ENCODE data around the gene KLHDC4. TPM values are rescaled to one million over a fixed set of nuclear protein-coding genes. Genes with fewer than 3 reads are reported as not detected.

The KLHDC4 gene
- polyA plus RNA-seq, 1 of the 3 experiments (the other 2 are of a cell fraction): 51.2 TPM

DNA sequence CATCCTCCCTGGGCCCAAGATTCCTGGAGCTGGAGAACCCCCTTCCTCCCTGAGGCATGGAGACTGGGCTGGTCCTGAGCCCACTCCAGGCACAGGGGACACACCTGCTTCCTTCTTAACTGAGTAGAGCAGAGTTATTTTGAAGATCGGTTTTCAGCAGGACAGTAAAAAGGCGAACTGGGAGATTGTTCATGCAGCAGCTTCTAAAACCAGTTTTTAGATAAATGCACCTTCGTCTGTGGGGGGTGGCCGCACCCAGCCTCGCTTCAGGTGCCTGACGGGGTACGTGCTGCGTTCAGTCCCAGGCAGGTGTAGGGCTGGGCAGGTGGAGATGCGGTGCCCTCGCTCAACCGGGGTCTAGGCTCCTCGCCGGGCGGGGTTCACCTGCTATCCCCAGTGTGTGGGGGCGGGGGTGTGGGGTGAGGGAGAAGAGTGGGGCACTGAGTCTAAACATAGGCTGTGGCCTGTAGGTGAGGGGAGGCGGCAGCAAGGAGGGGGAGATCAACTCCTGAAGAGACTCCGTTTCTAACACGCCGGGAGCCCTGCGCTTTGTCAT lies 94.0 kb downstream of the KLHDC4 start:
- Histone ChIP-seq H3K9me3 (no peaks in the 10 kb centered on the region), H2AFZ (ENCODE audit: low read depth) (no peak overlapping the region), H3K4me2 (no peak overlapping the region), H3K9ac (no peak overlapping the region), H3K79me2 (ENCODE audit: insufficient read depth) (no peaks in the 10 kb centered on the region), H3K36me3 (replicated peaks in 1 of 2; ENCODE audit: control insufficient read depth in 1 of 2, insufficient read depth in 2 of 2, low read length in 1 of 2) (no peaks in the 10 kb centered on the region), H3K4me1 (ENCODE audit: control insufficient read depth in 1 of 2, insufficient read depth in 2 of 2, low read depth in 1 of 2, low read length in 1 of 2) (no peaks in the 10 kb centered on the region; a peak in 1 of 4 replicates), H3K27me3 (ENCODE audit: insufficient read depth) (no peaks in the 10 kb centered on the region), H4K20me1 (ENCODE audit: insufficient read depth) (no peaks in the 10 kb centered on the region), H3F3A (replicated peaks; ENCODE audit: insufficient read depth) (no peaks in the 10 kb centered on the region), H3K9me2 (no peaks in the 10 kb centered on the region), H3K4me3 (ENCODE audit: low read depth in 2 of 2, low read length in 1 of 2) (no peak overlapping the region), H3K27ac (ENCODE audit: low read depth in 2 of 2, low read length in 1 of 2) (no peak overlapping the region)
- ChIA-PET POLR2A (no interaction called here), CTCF (no interaction called here)
- 91% methylated on average over 19 of the region's 20 CpGs for WGBS (ENCODE audit: low lambda C conversion rate)
- TF ChIP-seq TCF12 (IDR thresholded peaks at IDR 0.05) (no peak), RXRA (IDR thresholded peaks at IDR 0.05; ENCODE audit: borderline replicate concordance, low read depth) (no peak), POLR2AphosphoS5 (IDR thresholded peaks at IDR 0.05; ENCODE audit: low read depth, low read length) (no peak), GATA2 (CRISPR knock-in tag; IDR thresholded peaks at IDR 0.05) (no peak), EP300 (IDR thresholded peaks at IDR 0.05; ENCODE audit: borderline replicate concordance in 1 of 2, low read depth in 1 of 2, low read length in 1 of 2) (no peak), CHD2 (IDR thresholded peaks at IDR 0.05; ENCODE audit: low read length, partially characterized antibody) (no peak), SIN3A (IDR thresholded peaks at IDR 0.05; ENCODE audit: borderline replicate concordance, low read depth, low read length) (no peak), NRF1 (IDR thresholded peaks at IDR 0.05; ENCODE audit: low read depth, low read length) (no peak), EZH2phosphoT487 (IDR thresholded peaks at IDR 0.05; ENCODE audit: borderline replicate concordance, low read depth) (no peak), ZBTB33 (IDR thresholded peaks at IDR 0.05; ENCODE audit: borderline replicate concordance, low read depth) (no peak)
- TF ChIP-seq, protein P1, sequence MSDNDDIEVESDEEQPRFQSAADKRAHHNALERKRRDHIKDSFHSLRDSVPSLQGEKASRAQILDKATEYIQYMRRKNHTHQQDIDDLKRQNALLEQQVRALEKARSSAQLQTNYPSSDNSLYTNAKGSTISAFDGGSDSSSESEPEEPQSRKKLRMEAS (IDR thresholded peaks at IDR 0.05; ENCODE audit: low read depth): no peak
- TF ChIP-seq, protein P2, sequence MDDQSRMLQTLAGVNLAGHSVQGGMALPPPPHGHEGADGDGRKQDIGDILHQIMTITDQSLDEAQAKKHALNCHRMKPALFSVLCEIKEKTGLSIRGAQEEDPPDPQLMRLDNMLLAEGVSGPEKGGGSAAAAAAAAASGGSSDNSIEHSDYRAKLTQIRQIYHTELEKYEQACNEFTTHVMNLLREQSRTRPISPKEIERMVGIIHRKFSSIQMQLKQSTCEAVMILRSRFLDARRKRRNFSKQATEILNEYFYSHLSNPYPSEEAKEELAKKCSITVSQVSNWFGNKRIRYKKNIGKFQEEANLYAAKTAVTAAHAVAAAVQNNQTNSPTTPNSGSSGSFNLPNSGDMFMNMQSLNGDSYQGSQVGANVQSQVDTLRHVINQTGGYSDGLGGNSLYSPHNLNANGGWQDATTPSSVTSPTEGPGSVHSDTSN (IDR thresholded peaks at IDR 0.05): no peak
- DNase-seq: no peak

DNA sequence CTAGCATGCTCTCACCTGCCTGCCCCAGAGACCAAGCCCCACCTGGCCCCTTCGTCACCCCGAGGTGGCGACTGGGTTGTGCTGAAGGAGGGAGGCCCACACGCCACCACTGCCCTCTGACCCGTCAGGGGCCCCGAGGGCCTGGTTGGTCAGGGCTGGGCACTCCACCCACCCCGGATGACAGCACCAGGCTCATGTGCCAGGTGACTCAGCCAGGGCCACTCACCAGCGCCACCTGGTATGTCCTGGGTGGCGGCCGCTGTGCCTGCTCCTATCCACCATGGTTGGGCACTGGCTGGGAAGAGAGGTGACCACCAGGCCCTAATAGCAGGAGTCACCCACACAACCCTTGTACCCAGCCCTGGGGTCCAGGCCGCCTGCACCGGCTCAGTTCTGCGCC lies 94.6 kb downstream of the KLHDC4 start:
- H3K36me3 ChIP-seq (replicated peaks in 1 of 2; ENCODE audit: control insufficient read depth in 1 of 2, insufficient read depth in 2 of 2, low read length in 1 of 2): no peaks in the 10 kb centered on the region
- no peaks in the 10 kb centered on the region for H3K9me3 ChIP-seq
- no peak overlapping the region for H3K27ac ChIP-seq (ENCODE audit: low read depth in 2 of 2, low read length in 1 of 2)
- no peak overlapping the region for H3K9ac ChIP-seq
- no peaks in the 10 kb centered on the region for H3K9me2 ChIP-seq
- H4K20me1 ChIP-seq (ENCODE audit: insufficient read depth): no peaks in the 10 kb centered on the region
- H3K4me1 ChIP-seq (ENCODE audit: control insufficient read depth in 1 of 2, insufficient read depth in 2 of 2, low read depth in 1 of 2, low read length in 1 of 2): no peaks in the 10 kb centered on the region; a peak in 1 of 4 replicates
- no peak overlapping the region for H3K4me2 ChIP-seq
- ChIA-PET POLR2A (no interaction called here), CTCF (no interaction called here)
- no peak overlapping the region for H3K4me3 ChIP-seq (ENCODE audit: low read depth in 2 of 2, low read length in 1 of 2)
- no CpG with 5 or more reads among the region's 13 CpGs for WGBS (ENCODE audit: low lambda C conversion rate)
- H3K27me3 ChIP-seq (ENCODE audit: insufficient read depth): no peaks in the 10 kb centered on the region
- H3F3A ChIP-seq (replicated peaks; ENCODE audit: insufficient read depth): no peaks in the 10 kb centered on the region
- DNase-seq: no peak
- no peak overlapping the region for H2AFZ ChIP-seq (ENCODE audit: low read depth)
- no peaks in the 10 kb centered on the region for H3K79me2 ChIP-seq (ENCODE audit: insufficient read depth)
- TF ChIP-seq FOXM1 (IDR thresholded peaks at IDR 0.05; ENCODE audit: low read depth) (no peak), EZH2phosphoT487 (IDR thresholded peaks at IDR 0.05; ENCODE audit: borderline replicate concordance, low read depth) (no peak), CTCF (IDR thresholded peaks at IDR 0.05) (no peak), GATA2 (CRISPR knock-in tag; IDR thresholded peaks at IDR 0.05) (no peak), RAD21 (IDR thresholded peaks at IDR 0.05; ENCODE audit: low read length) (no peak), JUND (IDR thresholded peaks at IDR 0.05) (no peak), SMC3 (IDR thresholded peaks at IDR 0.05; ENCODE audit: low read depth, low read length) (no peak), TAF1 (IDR thresholded peaks at IDR 0.05; ENCODE audit: borderline replicate concordance, low read depth, low read length) (no peak), MEF2A (IDR thresholded peaks at IDR 0.05; ENCODE audit: borderline replicate concordance, low read depth) (no peak), EP300 (IDR thresholded peaks at IDR 0.05; ENCODE audit: borderline replicate concordance in 1 of 2, low read depth in 1 of 2, low read length in 1 of 2) (no peak), GABPA (IDR thresholded peaks at IDR 0.05; ENCODE audit: low read depth) (no peak), SIN3A (IDR thresholded peaks at IDR 0.05; ENCODE audit: borderline replicate concordance, low read depth, low read length) (no peak)
- TF ChIP-seq, protein P1 (IDR thresholded peaks at IDR 0.05; ENCODE audit: low read depth): no peak
- TF ChIP-seq, protein P3, sequence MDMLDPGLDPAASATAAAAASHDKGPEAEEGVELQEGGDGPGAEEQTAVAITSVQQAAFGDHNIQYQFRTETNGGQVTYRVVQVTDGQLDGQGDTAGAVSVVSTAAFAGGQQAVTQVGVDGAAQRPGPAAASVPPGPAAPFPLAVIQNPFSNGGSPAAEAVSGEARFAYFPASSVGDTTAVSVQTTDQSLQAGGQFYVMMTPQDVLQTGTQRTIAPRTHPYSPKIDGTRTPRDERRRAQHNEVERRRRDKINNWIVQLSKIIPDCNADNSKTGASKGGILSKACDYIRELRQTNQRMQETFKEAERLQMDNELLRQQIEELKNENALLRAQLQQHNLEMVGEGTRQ (IDR thresholded peaks at IDR 0.05; ENCODE audit: borderline replicate concordance, low read depth, low read length): no peak

Data from SK-N-SH (cell line).